ENCODE data around the gene ETHE1.
"Not testable (repeated sequence)": the region's sequence is repeated elsewhere in the genome, so short reads cannot be mapped to it uniquely, and the experiment has no call there.

Gene ETHE1

GRCh38 chr19:43551399-43552197, 24.6 kb upstream of the ETHE1 start:
- TF ChIP-seq CTCF (IDR thresholded peaks at IDR 0.05; ENCODE audit: extremely low read depth, missing control alignments) = no peak
- DNase-seq (ENCODE audit: low spot score) = no peak

GRCh38 chr19:43548706-43549105, 21.7 kb upstream of the ETHE1 start:
- TF ChIP-seq CTCF (IDR thresholded peaks at IDR 0.05; ENCODE audit: extremely low read depth, missing control alignments) = no peak
- DNase-seq (ENCODE audit: low spot score) = no peak

- not testable (repeated sequence) for DNase-seq (ENCODE audit: low spot score)
These were observed 20.9 kb upstream of the ETHE1 start for GRCh38 chr19:43547926-43548325.

- TF ChIP-seq CTCF (IDR thresholded peaks at IDR 0.05; ENCODE audit: extremely low read depth, missing control alignments) = no peak
- no peak for DNase-seq (ENCODE audit: low spot score)
These were observed 19.6 kb upstream of the ETHE1 start for GRCh38 chr19:43546581-43546980.

GRCh38 chr19:43545981-43546380, 19.0 kb upstream of the ETHE1 start:
- TF ChIP-seq CTCF (IDR thresholded peaks at IDR 0.05; ENCODE audit: extremely low read depth, missing control alignments) = no peak
- DNase-seq (ENCODE audit: low spot score) = no peak

GRCh38 chr19:43545276-43545675, 18.3 kb upstream of the ETHE1 start:
- DNase-seq (ENCODE audit: low spot score) = no peak
- TF ChIP-seq CTCF (IDR thresholded peaks at IDR 0.05; ENCODE audit: extremely low read depth, missing control alignments) = no peak

GRCh38 chr19:43544077-43544476, 17.1 kb upstream of the ETHE1 start:
- TF ChIP-seq CTCF (IDR thresholded peaks at IDR 0.05; ENCODE audit: extremely low read depth, missing control alignments) = no peak
- DNase-seq (ENCODE audit: low spot score) = no peak

All from GM20000 (cell line).